Erythroblast (primary cell): ENCODE data around the gene ASTL.

Experiments used
- DNase-seq, 2 experiments: peaks; one replicate each; lab custom pipeline; 2025; lab: John Stamatoyannopoulos, UW
- GATA1 ChIP-seq: IDR thresholded peaks from 2 replicates; pipeline ENCODE4 v1.6.1; 2011; ENCODE audit warnings: low read depth, mild to moderate bottlenecking, control low read depth, low read length, moderate library complexity
- POLR2A ChIP-seq: IDR thresholded peaks from 2 replicates; pipeline ENCODE4 v1.6.1; 2011; ENCODE audit warnings: mild to moderate bottlenecking, low read length

ASTL gene

GRCh38 chr2:96083989-96084857, 54.1 kb downstream of the ASTL start:
- no peak for TF ChIP-seq GATA1
- TF ChIP-seq POLR2A, result no peak
- no peak for DNase-seq

DNA sequence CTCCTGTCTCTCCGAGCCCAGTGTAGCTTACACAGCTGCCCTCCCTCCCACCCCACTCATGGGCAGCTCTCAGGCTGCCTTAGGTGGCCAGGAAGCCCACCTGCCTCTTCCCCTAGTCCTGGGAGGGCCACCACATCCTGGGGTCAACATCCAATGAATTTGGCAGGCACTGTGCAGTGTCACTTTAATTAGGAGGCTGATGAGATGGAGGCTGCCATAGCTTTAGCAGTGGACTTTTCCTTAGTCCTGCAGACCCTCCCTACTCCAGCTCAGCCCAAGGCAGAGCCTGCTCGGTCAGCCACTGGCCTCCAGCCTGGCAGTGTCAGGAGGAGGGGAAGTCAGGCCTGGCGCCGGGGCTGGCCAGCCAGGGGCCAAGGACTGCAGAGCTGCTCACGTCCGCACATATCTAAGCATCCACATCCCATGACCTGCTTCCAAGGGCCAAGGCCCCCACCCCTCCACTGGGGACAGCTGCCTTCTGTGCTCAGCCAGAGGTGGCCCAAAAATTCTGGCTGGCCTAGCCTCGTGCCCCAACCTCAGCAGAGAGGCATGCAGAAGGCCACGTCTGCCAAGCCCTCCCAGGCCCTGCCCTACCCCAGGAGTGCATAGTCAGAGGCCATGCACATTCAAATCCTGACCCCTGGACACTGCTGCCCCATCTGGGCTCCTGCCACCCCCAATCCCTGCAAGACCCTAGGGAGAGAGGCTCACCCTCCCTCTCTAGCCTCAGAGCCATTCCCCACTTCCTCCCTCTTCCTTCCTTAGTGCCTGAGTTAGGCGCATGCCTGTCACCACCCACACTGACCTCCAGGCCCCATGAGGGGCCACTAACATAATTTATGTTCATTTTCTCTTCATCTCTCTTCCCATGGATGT, 55.0 kb downstream of the ASTL start:
- TF ChIP-seq POLR2A (no peak), GATA1 (no peak)
- no peak for DNase-seq

DNA sequence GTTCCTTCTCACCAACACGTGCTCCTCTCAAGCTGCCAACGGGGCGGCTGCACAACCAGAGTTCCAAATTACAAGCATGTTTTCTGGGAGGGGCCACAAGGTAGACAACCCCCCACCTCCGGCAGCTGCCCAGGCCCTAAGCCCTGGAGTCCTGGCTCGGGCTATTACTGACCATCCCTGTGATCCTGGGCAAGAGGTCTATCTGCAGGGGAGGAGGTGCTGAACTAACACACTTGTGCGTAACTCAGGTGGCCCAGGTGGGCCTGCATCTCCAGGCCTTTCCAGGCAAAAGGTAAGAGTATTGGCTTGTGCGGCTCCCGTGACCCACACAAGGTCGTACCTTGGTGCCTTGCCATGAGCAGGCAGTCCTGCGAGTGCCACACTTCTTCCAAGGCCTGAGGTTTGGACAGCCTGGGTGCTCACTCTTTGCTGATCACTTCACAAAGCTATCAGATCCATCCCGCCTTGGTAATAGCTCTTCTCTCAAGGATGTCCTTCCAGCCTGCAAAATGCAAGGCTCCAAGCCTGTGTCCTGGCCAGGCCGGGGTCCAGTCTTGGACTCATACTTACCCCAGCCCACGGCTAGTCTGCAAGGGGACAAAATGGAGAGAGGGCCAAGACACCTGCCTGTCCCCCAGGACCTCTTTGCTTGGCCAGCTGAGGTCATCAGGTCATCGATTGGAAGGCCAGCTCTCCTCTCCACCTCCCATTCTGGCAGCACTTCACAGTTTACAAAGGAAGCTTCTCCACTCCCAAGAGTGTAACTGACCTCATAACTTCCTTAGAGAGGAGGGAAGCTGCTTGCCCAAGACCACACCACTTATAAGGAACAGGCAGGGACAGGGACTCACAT, 55.9 kb downstream of the ASTL start:
- TF ChIP-seq POLR2A (no peak), GATA1 (no peak)
- DNase-seq, result no peak

DNA sequence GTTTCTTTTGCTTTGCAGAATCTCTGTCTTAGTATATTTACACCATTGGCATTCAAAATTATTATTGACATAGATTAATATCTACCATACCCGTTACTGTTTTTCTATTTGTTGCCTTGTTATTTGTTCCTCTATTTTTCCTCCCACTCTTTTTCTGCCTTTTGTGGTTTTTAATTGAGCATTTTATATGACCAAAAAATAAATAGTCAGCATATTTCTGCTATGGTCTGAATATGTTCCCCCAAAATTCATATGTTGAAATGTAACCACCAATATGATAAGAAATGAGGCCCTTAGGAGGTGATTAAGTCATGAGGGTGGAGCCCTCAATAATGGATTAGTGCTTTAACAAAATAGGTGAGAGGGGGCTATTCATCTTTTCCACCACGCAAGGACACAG, 57.3 kb downstream of the ASTL start:
- no peak for DNase-seq
- TF ChIP-seq POLR2A, result no peak
- TF ChIP-seq GATA1, result no peak

DNA sequence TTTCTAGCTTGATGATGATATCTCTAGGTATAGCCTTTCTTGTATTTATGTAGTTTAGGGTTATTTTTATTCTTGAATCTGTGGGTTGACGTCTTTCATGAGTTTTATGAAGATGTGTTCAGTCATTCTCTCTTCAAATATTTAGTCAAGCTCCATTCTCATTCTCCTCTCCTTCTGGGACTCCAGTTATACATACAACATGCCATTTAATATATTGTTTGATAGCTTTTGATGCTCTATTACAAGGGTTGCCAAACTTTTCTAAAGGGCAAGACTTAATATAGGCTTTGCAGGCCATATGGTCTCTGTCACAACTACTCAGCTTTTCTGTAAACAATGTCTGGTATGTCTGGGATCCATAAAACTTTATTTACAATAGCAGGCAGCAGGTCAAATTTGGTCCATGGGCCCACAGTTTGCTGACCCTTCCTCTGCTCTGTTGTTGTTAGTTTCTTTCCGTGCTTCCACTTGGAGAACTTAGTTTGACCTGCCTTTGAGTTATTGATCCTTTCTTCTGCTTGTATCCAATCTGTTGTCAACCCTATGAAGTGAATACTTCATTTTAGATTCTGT, 63.0 kb downstream of the ASTL start:
- TF ChIP-seq POLR2A (no peak), GATA1 (no peak)
- no peak for DNase-seq

DNA sequence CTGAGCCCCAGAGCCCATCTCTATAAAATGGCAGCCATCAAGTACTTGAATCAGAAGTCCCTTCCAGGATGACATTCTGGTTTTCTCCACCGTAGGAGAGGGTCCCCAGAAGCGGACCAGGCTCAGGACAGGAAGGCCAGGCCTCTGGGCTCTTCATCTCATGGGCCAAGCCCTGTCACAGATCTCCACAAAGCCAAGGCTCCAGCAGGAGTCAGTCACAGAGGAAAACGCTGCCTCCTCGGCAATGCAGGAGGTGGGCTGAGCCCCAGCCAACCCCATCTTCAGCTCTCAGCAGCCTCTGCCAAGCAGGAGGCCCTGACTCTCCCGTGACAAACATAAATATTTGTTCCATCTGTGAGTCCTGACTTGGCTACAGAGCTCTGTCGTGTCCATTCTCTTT, 64.1 kb downstream of the ASTL start:
- no peak for TF ChIP-seq POLR2A
- no peak for TF ChIP-seq GATA1

GRCh38 chr2:96073170-96073775, 65.0 kb downstream of the ASTL start:
- TF ChIP-seq POLR2A (no peak), GATA1 (no peak)
- no peak for DNase-seq

More for the DNA sequence above, 64.1 kb downstream of the ASTL start:
- no peak for DNase-seq
